SK-N-DZ (cell line): Measurements from ENCODE around the gene SEMA6C.

ENCODE experiments used
- DNase-seq: peaks from one replicate; pipeline ENCODE4 v3.0.0-alpha.2; 2015; ENCODE audit warnings: low spot score

Gene SEMA6C

DNA sequence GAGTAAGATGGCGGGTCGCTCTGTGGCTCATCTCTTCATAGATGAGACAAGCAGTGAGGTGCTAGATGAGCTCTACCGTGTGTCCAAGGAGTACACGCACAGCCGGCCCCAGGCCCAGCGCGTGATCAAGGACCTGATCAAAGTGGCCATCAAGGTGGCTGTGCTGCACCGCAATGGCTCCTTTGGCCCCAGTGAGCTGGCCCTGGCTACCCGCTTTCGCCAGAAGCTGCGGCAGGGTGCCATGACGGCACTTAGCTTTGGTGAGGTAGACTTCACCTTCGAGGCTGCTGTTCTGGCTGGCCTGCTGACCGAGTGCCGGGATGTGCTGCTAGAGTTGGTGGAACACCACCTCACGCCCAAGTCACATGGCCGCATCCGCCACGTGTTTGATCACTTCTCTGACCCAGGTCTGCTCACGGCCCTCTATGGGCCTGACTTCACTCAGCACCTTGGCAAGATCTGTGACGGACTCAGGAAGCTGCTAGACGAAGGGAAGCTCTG is 12.4 kb upstream of the SEMA6C start:
- no peak for DNase-seq

DNA sequence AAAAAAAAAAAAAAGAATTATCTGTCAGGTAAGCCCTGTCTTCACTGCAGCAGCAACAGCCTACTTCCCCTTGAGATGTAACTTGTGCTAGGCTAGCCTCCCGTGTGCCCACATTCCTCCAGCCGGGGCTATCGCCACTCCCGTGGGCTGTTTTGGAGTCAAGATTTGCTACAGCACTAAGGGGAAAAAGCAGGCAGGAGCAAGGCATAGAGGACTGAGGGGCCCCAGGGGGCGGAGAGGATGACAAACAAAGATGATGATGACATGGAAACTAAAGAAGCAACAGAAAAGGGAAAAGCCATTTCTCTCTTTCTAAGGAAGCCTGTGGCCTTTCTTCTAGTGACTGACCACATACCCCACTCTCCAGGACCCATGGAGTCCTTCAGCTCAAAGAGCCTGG is 11.9 kb upstream of the SEMA6C start:
- DNase-seq: no peak

GRCh38 chr1:151157067-151157531 is 10.7 kb upstream of the SEMA6C start:
- no peak for DNase-seq

GRCh38 chr1:151156515-151156819 is 10.0 kb upstream of the SEMA6C start, which contains the start of gene TNFAIP8L2:
TNFAIP8L2 (plus strand) TSS chr1:151156649; CDS start chr1:151158698, 2,049 bp downstream.
- no peak for DNase-seq

DNA sequence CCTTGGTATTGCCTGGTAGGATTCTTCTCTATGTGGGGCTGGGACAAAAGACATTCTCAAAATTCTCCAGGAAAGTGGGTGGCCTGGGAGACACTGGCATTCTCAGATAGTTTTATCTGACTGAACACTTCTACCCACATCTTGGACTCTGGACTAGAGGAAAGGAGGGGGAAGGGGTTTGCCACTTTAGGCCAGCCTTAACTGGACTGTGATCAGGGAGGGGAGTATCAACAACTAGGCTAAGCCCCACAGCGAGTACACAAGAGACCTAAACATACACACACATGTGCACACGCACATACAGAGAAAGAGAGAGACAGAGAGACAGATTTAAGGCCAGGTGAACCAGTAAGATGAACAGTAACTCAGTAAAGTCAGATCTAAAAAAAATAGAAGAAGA is 1.2 kb upstream of the SEMA6C start:
- DNase-seq: no peak

DNA sequence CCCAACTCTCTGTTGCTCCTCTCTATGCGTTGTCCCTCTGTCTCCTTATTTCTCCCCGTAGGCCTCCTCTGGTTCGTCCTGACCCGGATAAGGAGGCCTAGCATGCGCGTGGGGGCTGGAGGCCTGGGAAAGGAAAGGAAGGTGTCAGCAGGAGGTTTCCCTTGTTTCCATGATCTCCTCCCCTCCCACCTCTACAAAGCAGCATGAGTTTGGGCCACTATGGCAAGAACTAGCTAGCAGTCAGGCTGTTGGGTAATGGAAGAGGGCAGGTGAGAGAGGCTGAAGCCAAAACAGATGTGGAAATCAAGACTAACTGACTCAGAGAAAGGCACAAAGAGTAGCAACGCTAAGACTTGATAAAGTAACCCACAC is 687 bp upstream of the SEMA6C start:
- DNase-seq: no peak

- DNase-seq: no peak
Observed at GRCh38 chr1:151146072-151146411, 389 bp downstream of the SEMA6C start.

DNA sequence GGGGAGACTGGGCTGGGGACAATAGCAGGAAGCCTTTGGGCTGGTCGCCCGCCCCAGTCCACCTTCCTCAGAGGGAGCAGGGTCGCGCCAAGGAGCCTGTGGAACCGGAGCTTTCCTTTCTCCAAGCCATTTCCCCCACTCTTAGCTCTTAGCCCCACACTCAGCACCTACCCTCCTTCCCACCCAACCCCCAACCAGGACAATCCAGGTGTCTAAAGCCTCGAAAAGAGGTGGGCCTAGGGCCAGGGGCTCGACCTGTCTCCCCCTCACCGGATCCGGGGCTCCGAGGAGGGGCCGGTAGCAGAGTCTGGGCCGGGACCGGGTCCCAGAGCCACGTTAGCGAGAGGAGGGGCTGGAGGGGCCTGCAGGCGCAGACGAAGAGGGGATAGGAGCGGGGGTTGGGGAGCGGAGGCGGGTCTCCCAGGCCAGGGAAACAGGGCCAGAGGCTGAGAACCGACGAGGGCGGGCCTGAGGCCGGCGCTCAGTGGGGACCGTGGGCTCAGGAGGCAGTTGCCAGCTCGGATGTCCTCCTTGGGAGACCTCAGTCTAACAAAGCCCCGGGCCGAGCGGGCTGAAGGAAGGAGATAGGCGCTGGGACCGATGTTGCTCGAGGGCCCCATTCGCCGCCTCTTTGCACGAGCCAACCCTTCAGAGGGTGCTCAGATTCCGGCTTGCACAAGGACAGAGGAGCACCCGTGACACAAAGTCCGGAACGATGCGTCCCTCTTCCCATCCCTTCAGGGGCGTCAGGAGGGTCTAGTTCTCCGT is 943 bp downstream of the SEMA6C start:
- DNase-seq: peak; percentile 37

DNA sequence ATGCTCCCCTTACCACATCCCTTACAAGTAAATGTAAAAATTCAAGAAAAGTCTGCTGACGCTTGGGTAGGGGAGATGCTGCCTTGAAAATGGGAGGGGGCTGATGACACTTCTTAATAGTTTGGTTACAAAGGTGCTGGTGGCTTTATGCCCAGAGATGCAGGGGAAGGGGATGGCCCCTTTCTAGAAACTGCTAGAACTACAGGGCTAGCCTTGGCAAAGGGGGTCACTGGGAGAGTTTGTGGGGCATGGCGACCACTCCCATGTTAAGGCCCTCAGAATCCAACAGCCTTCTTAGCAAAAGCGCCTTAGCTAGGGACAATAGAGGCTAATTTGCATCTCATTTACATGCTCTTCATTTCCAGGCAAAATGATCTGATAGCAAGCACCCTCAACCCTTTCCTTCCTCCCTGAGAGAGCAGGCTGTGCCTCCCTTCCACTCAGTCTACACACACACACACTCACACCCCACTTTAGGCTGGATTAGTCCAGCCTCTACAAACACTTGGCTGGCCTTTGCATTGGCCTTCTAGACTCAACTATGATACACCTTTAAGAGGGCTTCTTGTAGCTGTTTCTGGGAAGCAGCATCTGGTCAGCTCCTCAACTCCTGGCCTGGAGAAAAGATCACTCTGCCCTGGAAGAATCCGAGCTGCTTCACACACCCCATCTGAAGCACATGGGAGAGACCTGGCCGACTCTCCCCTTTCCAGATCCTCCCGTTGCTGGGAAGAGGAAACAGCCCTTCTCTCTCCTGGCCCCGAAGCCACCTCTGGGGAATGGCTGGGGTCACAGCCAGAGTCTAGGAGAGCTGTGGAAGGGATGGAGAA is 1.7 kb downstream of the SEMA6C start:
- peak; percentile 34 for DNase-seq

DNA sequence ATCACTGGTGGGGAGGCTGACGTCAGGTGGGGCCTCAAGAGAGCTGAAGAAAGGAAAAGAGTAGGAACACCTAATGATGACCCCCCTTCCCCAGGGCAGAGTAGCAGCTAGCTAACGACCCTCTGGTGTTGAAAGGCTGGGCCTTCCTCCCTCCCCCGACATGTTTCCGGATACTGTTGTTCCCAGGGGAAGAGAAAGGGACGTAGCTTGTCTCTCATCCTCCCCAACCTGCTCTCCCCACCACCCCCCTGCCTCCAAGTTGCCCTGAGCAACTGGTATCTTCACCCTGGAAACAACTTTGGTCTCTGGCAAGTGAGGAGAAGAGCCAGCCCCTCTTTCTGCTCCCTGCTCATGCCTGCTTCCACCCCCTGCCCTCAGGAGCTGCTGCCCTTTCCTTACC is 2.4 kb downstream of the SEMA6C start:
- no peak for DNase-seq

- DNase-seq: no peak
Observed at GRCh38 chr1:151143057-151143435, 3.4 kb downstream of the SEMA6C start.

- no peak for DNase-seq
Observed at GRCh38 chr1:151142411-151143056, 3.9 kb downstream of the SEMA6C start.

GRCh38 chr1:151137789-151138188 is 8.6 kb downstream of the SEMA6C start:
- DNase-seq: no peak

DNA sequence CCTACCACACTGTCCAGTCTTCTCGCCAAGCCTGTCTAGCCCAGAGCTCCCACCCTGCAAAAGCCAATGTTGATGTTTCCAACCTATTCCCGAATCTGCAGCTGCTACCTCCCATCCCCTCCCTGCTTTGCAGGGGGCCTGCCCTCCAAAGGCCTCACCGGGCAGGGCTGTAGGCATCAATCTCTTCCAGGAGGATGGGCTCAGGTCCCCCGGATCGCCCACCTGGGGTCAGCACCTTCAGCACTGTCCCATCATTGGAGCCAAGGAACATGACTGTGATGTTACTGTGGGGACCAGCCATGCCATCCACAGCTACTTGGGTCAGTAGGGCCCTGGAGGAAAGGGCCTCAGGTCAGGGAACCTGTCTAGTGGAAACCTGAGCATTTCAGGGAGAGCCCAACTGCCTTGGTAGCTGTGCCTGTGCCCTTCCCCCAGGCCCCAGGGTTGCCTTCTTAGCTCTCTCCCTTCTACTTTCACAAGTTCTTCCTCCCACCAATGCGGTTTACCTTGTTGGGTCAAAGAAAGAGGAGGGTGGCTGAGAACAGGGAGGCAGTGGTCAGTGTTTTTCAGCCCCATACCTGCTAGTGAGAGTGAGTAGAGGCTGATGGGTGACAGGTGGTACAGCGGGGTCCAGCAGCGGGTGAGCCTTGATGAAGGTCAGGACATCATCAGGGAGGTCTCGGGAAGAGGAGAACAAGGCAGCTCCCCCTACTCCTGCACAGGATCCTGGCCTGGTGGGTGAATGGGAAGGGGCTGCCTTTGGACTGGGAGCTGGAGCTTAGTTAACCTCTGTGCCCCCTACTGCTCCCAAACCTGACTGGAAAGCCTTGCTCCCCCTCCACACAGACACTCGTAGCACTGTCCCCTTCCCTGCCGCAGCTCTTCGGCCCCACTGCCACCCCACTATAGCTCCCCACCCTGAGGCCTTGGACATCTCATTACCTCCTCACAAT is 10.7 kb downstream of the SEMA6C start:
- no peak for DNase-seq

DNA sequence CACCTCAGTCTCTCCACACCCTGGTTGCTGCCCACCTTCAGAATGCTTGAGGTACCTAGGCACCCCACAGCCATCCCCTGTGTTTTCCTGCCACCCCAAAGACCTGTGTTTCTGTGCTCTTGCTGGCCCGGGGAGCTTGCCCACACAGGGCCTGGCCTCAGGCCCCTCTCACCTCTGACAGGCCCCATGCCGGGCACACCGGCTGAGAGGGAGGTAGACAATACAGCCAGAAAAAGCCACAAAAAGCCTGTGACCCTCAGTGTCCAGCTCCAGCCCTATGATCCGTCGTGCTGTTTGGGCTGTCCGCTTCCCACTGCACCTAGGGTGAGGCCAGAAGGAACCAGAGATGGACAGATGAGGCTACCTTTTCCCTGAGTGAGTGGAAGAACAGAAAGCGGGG is 11.4 kb downstream of the SEMA6C start:
- DNase-seq: no peak

- no peak for DNase-seq
Observed at GRCh38 chr1:151134396-151134795, 12.0 kb downstream of the SEMA6C start.

- DNase-seq: no peak
Observed at GRCh38 chr1:151133018-151133806, 13.2 kb downstream of the SEMA6C start.

DNA sequence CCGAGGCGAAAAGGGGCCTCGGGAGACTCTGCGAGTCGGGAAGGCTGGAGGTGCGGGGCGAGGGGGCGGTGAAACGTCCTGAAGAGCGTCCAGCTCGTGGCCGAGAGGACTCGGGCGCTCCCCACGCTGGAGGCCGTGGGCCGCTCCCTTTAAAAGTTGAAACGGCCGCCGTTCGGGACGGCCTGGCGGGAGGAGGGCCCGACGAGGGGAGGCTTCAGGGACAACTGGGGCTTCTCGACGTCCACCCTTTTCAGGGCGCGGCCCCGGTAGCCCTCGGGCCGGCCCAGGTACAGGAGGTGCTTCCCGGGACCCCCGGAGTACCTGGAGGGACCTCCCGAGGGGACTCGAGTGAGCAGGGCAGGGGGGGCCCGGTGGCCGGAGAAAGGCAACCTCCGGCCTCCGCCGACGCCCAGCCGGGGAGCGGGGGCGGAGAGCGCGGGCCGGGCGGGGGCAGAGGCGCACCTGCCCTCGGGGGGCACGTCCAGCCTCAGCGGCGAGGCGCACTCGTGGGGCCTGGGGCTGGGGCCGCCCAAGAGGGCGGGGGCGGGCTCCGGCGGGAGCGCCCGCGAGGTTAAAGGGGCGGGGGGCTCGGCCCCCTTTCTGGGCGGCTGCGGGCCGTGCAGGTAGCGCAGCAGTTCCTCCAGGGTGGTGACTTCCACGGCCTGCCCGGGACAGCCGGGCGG is 14.0 kb downstream of the SEMA6C start:
- no peak for DNase-seq

DNA sequence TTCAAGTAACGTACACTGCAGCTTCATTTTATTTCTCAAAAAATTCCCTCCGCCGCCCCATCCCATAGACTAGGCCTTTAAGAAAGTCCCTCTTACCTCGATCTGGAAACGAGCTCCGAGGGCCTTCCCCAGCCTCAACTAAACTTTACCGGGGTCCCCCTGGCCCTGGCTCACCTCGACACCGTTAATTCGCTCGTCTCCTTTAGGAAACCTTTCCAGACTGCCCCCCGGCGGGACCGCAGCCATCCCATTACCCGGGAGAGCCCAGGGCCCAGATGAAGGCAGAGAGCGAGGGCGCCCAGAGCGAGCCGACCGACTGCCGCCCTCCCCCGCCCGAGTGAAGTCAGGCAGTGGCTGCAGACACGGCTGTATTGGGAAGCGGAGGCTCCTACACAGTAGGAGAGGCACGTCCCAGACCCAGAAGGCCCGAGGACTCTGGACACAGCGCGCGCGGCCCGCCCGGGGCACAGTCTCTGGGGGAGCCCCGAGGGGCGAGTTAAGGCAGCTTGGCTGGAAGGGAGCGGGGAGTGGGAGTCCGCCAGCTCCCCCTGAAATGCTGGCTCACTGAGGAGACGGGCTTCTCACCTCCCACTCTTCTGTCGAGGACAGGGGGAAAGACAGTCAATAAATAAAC is 14.6 kb downstream of the SEMA6C start:
- no peak for DNase-seq
